ENCODE data around the gene CIBAR2.

The CIBAR2 gene

GRCh38 chr16:85112364-85112763 is at the start of gene CIBAR2:
CIBAR2 (minus strand) TSS chr16:85112472; CDS start chr16:85112352, 120 bp downstream.
- DNase-seq, result no peak

GRCh38 chr16:85159179-85159980 is 47.1 kb upstream of the CIBAR2 start:
- no peak for DNase-seq

DNA sequence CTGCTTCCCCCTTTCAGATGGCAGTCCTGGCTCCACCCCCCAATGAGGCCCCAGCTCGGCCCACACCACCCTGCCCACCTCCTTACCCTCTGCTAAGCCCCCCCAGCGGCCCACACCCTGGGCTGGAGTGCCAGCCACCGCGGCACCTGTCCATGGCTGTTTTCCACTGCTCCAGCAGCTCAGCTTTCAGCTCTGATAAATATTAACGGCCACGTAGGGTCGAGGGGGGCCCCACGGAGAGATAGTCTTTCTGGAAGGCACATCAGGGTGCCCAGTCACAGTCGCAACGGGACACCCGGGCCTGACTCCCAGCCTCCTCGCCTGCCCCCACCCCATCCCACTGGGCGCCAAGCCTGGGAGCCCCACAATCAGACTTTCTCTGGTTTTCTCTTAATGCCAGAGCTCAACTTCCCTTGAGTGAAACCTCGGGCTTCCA is 46.5 kb upstream of the CIBAR2 start:
- no peak for DNase-seq

DNA sequence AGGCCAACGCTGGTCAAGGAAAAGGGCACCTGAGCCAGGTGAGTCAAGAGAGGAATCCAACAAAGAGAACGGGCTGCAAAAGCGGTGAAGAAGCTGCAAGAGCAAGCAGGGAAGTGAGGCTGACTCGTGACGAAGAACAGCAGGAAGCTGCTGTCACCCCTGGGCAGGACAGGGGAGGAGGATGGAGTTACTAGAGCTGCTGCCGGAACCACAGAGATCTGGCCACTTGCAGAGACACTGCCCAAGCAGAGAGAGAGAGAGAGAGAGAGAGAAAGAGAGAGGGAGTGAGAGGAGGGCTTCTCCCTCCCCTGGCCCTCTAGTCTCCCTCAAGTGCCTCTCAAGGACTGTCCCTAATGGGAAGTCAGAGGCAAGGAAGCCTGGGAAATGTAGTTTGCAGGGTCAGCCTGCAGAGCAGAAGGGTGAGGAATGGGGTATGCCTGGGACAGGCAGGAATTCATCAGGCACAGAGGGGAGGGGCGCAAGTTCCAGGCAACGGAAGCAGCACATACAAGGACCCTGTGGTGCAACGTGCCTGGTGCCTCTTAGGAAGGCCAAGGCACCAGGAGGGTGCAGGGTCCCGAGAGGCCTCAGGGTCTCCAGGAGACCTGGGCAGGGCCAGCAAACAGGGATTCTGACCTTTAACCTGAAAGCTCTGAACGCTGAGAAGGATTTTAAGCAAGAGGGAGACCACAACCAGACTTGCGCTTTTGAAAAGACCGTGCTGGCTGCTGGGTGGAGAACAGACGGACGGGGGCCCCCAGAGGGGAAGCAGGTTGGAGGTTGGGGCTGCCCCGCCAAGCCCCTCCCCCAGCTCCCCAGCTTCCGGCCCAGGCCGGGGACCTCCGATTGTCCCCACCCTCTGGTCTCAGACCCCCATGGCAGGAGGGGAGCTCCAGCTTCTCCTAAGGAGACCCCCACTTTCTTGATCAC is 45.8 kb upstream of the CIBAR2 start:
- DNase-seq, result peak; percentile 26

DNA sequence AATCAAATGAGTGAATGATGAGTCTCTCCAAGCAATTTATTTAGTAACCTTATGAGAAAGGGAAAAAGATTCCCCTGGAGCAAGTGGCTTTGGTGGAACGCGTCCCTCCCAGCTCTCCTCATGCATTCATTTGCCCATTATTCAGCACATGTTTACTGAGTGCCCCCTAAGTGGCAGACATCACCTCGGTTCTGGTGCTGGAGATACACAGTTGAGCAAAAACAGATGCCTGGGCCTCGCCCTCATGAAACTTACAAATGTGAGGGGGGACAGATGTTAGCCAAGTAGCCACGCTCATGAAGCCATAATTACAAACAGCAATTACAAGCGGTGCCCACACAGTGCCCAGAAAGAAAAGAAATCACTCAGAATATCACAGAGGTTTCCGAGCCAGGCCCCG is 45.1 kb upstream of the CIBAR2 start:
- DNase-seq, result no peak

DNA sequence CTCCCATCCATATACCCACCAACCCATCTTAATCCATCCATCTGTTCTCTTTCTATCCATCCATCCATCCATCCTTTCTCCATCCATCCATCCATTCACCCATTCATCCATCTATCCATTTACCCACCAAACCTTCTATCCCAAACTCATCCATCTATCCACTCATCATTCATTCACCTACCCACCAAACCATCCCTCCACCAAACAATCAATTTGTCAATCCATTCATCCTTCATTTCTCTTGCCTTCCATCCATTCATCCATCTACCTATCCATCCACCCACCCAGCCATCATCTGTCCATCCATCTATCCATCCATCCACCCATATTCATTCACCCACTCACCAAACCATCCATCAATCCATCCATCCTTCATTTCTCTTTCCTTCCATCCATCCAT is 44.6 kb upstream of the CIBAR2 start:
- DNase-seq, result no peak

- no peak for DNase-seq
These were observed 44.2 kb upstream of the CIBAR2 start for GRCh38 chr16:85156440-85156839.

DNA sequence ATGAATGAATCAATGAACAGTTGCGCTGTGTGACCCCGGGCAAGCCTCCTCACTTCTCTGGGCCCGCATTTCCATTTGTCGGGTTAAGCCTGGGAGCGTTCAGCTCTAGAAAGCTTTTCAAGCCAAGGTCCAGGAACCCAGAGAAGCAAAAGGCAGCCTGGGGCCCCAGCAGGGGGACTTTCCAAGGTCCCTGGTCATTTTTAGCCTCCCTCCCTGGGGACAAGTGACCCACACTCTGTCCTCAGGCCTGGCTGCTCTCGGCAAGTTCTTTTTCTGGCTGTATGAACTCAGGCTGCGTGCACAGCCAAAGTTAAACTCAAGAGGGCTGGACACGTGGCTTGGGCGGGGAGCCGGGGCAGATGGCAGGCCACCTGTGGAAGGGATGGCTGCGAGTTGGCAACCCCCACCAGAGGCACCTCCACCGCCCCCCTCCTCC is 41.4 kb upstream of the CIBAR2 start:
- DNase-seq, result no peak

DNA sequence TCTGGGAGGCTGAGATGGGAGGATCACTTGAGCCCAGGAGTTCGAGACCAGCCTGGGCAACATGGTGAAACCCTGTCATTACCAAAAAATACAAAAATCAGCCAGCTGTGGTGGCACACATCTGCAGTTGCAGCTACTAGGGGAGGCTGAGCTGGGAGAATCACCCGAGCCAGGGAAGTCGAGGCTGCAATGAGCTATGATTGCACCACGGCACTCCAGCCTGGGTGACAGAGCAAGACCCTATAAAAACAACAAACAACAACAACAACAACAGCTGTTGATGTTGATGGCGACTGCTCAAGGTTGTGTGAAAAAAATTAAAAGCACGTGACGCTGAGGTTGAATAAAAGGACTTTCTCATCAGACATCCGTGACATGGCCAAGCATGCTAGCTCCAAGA is 40.8 kb upstream of the CIBAR2 start:
- DNase-seq, result no peak

GRCh38 chr16:85152414-85153030 is 40.2 kb upstream of the CIBAR2 start:
- no peak for DNase-seq

DNA sequence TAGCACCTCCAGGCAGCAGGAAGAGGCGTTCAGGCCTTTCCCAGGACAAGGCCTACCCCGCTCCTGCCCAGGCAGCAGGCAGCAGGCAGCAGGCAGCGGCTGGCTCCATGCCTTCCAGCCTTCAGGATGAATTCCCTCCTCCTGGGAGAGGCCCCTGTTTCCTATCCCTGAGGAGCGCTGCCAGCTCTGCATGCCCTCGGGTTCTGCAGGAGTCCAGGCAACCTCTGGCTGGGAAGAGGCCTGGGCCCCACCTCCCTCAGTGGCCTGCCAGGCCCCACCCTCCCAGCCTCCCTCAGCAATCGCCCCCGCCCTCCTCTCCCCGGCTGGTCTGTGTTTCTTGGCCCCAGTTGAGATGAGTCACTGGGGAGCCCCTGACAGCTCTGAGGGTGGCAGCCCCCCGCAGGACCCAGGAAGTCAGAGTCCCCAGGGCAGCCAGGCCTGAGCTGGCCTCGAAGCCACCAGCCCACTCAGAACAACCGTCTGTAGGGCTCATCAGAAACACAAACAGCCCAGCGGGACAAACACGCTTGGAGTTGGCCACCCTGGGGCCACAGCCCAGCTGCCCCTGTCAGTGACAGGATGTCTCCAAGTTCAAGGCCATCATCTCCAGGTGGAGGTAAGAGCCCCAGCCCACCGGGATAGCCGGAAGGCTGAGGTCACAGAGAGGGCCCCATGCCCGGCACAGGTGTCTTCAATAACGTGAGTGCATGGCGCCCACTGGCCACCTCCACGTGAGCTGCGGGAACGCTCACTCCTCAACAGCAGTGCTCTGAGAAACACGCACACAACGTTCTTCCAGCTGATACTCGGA is 39.5 kb upstream of the CIBAR2 start:
- DNase-seq, result no peak

DNA sequence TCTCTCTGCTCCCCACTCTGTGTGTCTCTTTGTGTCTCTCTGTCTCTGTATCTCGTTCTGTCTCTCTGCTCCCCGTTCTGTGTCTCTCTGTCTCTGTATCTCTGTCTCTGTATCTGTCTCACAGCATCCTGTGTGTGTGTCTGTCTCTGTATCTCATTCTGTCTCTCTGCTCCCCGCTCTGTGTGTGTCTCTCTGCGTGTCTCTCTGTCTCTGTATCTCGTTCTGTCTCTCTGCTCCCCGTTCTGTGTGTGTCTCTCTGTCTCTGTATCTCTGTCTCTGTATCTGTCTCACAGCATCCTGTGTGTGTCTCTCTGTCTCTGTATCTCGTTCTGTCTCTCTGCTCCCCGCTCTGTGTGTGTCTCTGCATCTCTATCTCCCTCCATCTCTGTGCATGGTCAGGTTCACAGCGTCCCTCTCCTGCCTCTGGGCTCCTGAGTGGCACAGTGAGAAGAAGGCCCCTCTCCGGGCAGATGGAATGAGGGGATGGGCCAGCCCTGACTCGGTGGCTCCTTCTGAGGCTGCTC is 38.9 kb upstream of the CIBAR2 start:
- DNase-seq, result no peak

GRCh38 chr16:85150331-85150940 is 38.2 kb upstream of the CIBAR2 start:
- no peak for DNase-seq

GRCh38 chr16:85149776-85150175 is 37.5 kb upstream of the CIBAR2 start:
- DNase-seq, result no peak

- DNase-seq, result no peak
These were observed 36.7 kb upstream of the CIBAR2 start for GRCh38 chr16:85148931-85149330.

GRCh38 chr16:85146922-85147651 is 34.8 kb upstream of the CIBAR2 start:
- DNase-seq, result no peak

GRCh38 chr16:85146532-85146797 is 34.2 kb upstream of the CIBAR2 start:
- no peak for DNase-seq

- DNase-seq, result no peak
These were observed 33.7 kb upstream of the CIBAR2 start for GRCh38 chr16:85145734-85146531.

DNA sequence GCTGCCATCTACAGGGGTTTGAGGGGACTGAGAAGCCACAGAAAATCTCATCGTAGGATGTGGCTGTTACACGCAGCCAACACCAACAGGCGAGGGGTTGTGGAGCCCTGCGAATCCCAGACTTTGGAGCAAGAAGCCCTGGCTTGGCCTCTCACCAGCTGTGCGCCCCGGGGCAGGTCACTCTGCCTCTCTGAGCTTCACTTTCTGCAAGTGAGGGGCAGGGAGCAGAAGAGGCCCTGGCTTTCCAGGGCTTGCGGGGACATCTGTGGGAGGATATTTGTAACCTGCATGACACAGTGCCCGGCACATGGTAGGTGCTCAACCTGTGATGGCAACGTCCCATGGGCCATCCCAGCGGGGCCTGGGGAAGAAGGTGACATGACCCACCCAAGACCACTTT is 32.9 kb upstream of the CIBAR2 start:
- DNase-seq, result no peak
